HG03196 (cell line): ENCODE measurements around the gene LAPTM5.
"Not testable (repeated sequence)": the region's sequence is repeated elsewhere in the genome, so short reads cannot be mapped to it uniquely, and the experiment has no call there.

ENCODE experiments used
- ATAC-seq: cut with Tn5 transposase; IDR thresholded peaks from one replicate; pipeline ENCODE4 v1.9.1; 2021; ENCODE audit not compliant: unreplicated experiment

LAPTM5 gene

GRCh38 chr1:30773722-30774358 is 16.3 kb upstream of the LAPTM5 start:
- ATAC-seq, result no peak

- ATAC-seq, result no peak
Observed at GRCh38 chr1:30771005-30771404, 13.4 kb upstream of the LAPTM5 start.

DNA sequence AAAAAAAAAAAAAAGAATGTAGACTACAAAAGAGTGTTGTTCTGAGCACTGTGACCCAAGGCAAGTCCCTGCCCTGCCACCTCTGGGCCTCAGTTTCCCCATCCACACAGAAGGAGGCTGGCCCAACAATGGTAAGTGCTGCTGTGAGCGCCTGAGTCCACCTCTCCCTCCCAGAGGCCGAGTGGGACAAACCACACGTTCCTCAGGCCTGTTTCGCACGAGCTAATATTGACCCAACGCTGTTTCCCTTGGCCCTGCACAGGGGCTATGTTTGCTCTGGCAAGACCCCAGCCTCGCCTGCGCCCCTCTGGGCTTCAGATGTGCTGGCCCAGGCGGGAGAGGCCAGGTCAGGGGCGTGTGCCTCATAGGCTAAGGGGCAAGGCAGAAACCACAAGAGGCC is 12.6 kb upstream of the LAPTM5 start:
- no peak for ATAC-seq

GRCh38 chr1:30768830-30769718 is 11.5 kb upstream of the LAPTM5 start:
- no peak for ATAC-seq

- no peak for ATAC-seq
Observed at GRCh38 chr1:30768159-30768829, 10.7 kb upstream of the LAPTM5 start.

- not testable (repeated sequence) for ATAC-seq
Observed at GRCh38 chr1:30766948-30767347, 9.4 kb upstream of the LAPTM5 start.

DNA sequence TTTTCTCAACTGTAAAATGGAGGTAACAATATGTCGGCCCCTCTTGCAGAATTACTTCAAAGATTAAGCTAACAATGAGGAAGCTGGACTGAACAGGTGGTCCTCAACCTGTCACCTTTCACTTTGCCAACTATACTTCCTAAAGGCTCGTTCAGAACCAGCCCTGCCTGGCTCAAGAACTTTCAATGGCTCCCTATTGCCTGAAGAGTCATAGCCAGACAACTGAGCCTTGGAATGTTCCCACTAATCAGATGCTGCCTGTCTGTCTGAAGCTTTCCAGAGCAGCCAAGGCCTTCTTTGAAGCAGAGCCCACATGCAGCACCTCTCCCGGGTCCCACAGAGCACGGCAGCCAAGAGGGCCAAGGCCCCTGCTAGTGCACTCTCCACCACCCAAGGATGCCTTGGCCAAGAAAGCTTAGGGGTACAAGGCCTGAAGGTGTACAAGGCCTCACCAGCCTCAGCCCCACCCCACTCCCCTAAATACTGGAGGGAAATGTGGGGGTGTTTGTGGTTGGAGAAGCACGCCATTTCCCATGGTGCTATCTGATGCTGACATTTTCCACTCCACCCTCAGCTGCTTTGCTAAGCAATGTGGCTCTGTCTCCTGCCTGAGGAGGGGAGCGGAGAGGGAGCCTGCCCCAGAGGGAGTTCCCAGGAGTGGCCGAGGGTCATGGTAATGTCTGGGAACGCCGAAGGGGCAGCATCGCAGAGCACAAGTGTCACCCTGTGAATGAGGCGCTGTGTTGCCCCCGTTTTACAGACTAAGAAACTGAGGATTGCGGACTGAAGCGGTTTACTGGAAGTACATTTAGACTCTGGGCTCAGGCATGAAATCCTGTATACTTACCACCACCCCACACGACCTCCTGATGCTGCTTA is 8.2 kb upstream of the LAPTM5 start:
- ATAC-seq, result no peak

- peak; percentile 33 for ATAC-seq
Observed at GRCh38 chr1:30764939-30765555, 7.5 kb upstream of the LAPTM5 start.

DNA sequence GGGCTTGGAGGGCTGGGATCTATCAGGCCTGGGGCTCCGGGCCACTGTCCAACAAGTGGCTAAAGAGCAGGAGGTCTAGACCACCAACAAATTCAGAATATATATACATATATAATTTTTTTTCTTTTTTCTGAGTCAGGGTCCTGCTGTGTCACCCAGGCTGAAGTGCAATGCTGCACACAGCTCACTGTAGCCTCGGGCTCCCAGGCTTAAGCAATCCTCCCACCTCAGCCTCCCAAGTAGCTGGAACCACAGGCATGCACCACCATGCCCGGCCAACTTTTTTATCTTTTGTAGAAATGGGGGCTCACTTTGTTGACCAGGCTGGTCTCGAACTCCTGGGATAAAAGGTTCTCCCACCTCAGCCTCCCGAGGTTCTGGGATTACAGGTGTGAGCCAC is 6.8 kb upstream of the LAPTM5 start:
- no peak for ATAC-seq

DNA sequence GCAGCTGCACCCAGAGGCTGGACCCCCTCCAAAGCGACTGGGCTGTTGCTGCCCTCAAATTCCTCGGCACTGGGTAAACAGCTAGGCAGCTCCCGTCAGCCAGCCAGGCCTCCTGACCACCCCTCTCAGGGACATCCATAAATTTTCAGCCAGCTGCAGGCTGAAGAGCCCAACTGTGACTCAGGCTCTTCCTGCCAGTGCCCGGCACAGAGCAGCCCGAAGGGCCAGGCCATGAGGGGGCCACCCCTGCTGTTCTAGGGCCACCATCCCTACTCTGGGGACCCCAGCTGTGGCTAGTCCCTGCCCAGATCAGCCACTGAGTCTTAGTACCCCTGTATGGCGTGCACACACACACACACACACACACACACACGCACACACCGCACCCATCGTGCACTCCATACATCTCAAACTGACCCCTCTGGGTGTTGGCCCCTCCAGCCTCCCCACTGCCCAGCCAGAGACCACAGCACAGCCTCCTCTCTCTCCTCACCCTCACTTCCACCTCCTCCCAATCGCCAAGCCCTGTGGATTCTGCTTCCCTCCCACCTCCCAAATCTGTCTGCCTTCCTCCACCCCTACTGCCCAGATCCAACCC is 6.2 kb upstream of the LAPTM5 start:
- no peak for ATAC-seq

DNA sequence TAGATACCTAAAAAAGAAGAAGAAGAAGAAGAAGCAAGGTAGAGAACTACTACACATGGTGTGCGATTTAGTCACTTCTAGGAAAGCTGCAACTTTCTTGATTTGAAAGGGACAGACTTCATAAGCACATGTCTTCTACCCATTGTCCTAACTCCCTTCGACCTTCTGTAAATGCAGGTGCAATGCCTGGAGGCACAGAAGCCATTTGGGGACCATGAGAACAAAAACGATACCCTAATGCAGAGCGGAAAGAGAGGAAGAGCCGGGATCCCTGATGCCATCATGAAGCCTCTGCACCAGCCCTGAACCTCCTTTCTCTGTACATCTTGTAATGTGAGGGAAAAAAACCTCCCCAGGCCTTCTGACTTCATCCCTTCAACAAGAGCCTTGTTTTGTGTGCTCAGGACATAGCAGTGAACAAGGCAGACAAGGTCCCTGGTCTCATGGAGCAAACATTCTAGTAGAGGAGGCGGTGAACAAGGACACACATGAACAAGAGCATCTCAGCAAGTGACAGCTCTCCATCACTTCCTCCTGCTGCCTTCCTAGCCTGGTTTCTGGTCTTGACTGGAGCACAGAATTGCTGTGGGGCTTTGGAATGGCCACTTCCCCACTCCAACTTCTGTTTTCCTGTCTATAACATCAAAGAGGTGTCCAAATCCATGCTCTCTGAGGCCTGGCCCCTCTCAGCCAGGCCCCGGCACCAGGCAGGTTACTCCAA is 5.5 kb upstream of the LAPTM5 start:
- no peak for ATAC-seq

DNA sequence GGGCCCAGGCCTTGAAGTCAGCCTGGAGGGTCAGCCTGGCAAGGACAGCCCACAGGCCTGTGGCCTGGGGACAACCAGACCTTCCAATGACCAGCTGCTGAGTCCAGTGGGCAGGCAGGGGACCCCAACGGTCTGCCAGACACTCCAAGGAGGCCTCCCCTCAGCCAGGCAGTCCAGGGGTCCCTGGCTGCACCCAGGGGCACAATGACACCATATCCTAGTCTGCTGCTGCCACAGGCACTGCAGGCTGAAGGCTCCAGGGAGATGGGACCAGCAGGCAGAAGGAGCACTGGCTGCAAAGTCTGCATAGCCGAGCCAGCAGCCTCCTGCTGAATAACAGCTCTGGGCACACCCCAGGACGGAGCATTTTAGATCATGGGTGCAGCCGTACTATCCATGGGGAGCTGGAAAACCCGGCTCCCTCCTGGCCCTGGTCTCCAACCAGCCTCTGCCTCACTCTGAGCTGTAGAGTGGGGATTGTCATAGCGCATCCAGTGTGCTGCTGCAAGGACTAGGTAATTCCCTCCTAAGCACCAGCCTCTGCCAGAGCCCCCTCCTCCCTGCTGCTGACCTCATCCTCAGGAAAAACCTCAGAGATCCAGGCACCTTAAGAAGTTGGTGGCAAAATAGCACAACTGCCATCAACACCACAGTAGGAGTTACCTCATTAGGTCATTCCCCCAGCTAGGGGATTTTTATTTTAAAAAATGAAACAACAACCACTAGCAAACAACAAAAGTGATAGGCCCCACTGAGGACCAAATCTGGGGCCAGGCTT is 4.8 kb upstream of the LAPTM5 start:
- ATAC-seq, result no peak

GRCh38 chr1:30761381-30762151 is 4.0 kb upstream of the LAPTM5 start:
- no peak for ATAC-seq

DNA sequence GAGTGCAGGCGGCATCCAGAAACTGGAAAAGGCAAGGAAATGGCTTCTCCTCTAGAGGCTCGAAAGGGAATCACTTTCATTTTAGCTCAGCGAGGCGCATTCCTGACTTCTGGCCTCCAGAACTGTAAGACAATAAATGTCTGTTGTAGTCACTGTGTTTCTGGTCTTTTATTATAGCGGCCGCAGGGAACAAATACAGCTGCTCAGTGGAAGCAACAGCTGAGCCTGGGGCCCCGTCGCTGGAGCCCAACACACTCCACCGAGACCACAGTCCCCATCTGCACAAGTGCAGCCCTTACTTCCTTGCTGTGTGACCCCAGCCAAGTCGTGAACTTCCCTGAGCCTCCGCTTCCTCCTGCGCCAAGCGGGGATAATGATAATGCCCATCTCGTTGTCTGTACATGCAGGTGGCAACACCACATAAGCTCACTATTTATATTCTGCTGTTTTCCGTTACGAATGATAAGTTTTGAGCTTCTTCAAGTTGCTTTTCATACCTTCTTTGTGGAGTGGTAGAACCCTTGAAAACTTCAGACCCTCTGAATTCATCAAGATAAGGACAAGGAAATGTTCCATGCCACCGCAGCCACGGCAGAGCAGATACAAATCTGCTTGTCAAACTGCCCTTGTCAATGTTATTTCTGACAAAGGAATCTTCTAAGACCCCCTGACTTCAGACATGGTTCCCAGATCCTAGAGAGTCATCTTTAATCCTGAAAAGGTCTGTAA is 3.2 kb upstream of the LAPTM5 start:
- no peak for ATAC-seq

GRCh38 chr1:30759718-30760281 is 2.2 kb upstream of the LAPTM5 start:
- ATAC-seq, result no peak

DNA sequence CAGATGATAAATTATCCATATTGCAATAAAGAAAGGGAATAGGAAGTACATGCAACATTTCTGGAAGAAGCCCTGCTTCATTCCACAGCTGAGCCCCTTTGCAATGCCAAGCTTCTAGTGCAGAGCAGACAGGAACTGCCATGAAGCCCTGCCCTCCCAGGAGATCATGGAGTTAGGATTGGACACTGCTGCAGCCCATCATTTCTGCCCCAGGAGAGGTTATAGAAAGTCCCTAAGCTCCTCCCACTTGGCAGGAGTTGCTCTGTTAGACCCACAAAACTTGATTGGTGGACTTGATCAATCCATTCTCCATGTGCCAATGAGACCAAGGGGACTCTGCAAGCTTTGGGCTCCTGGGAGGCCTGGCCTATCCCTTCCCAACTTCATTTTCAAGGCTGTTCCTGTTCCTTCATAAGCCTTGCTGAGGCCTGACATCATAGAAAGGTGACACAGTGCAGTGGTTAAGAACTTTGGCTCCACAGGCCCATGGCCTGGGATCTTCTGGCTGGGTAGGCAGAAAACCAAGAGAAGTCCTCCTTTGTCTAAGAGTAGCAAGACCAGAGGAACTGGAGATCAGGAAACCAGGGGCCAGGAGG is 1.3 kb upstream of the LAPTM5 start:
- ATAC-seq, result no peak
